Measurements from ENCODE around the gene WWOX.

The WWOX gene

DNA sequence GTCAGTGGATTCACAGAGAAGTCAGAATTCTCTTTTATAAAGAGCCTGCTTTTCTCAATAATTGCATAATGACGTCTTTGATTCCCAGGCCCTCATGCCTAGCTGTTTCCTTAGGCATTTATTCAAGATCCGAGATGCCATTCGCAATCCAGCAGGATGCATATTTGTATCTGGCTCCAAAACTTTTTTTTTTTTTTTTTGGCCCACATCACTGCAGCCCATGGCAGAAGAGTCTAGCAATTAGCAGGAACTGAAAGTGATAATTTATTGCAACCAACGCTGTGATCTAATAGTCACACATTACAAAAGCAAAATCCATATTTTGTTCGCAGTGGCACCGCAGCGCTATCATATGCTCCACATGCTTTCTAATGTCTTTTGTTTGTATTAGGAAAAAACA lies 997.7 kb downstream of the WWOX start:
- Histone ChIP-seq H3K9ac (ENCODE audit: low read depth, low read length) (no peak overlapping the region), H3K4me1 (ENCODE audit: insufficient read depth, low read length) (peaks cover 63% of the 10 kb centered on the region), H3K9me3 (ENCODE audit: insufficient read depth, low read length, severe bottlenecking) (no peaks in the 10 kb centered on the region), H3K27ac (ENCODE audit: low read length) (peak overlapping the region; percentile 48; the same call in 1 of the 2 replicates), H3K27me3 (ENCODE audit: insufficient read depth, low read length, poor library complexity) (no peaks in the 10 kb centered on the region), H2AFZ (ENCODE audit: low read depth, low read length) (no peak overlapping the region), H3K4me2 (ENCODE audit: insufficient read depth, low read length) (no peak overlapping the region), H3K79me2 (ENCODE audit: insufficient read depth, low read length) (no peaks in the 10 kb centered on the region), H3K4me3 (ENCODE audit: low read depth in 1 of 2, low read length in 2 of 2) (no peak overlapping the region), H3K36me3 (ENCODE audit: insufficient read depth, low read length) (no peaks in the 10 kb centered on the region), H4K20me1 (ENCODE audit: insufficient read depth, low read length) (no peaks in the 10 kb centered on the region)
- DNase-seq, result no peak
- no peak for ATAC-seq (ENCODE audit: insufficient read depth, low read depth)
- TF ChIP-seq, protein P1, sequence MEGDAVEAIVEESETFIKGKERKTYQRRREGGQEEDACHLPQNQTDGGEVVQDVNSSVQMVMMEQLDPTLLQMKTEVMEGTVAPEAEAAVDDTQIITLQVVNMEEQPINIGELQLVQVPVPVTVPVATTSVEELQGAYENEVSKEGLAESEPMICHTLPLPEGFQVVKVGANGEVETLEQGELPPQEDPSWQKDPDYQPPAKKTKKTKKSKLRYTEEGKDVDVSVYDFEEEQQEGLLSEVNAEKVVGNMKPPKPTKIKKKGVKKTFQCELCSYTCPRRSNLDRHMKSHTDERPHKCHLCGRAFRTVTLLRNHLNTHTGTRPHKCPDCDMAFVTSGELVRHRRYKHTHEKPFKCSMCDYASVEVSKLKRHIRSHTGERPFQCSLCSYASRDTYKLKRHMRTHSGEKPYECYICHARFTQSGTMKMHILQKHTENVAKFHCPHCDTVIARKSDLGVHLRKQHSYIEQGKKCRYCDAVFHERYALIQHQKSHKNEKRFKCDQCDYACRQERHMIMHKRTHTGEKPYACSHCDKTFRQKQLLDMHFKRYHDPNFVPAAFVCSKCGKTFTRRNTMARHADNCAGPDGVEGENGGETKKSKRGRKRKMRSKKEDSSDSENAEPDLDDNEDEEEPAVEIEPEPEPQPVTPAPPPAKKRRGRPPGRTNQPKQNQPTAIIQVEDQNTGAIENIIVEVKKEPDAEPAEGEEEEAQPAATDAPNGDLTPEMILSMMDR (IDR thresholded peaks at IDR 0.05; ENCODE audit: borderline replicate concordance, extremely low read depth, low read length, poor library complexity, severe bottlenecking), result no peak
- TF ChIP-seq EZH2 (IDR thresholded peaks at IDR 0.05; ENCODE audit: borderline replicate concordance, low read depth, low read length, severe bottlenecking), result no peak

- Histone ChIP-seq H3K4me1 (ENCODE audit: insufficient read depth, low read length) (peaks cover 57% of the 10 kb centered on the region), H3K9me3 (ENCODE audit: insufficient read depth, low read length, severe bottlenecking) (no peaks in the 10 kb centered on the region), H3K4me3 (ENCODE audit: low read depth in 1 of 2, low read length in 2 of 2) (no peak overlapping the region), H3K27me3 (ENCODE audit: insufficient read depth, low read length, poor library complexity) (no peaks in the 10 kb centered on the region), H3K9ac (ENCODE audit: low read depth, low read length) (no peak overlapping the region), H3K36me3 (ENCODE audit: insufficient read depth, low read length) (no peaks in the 10 kb centered on the region), H3K4me2 (ENCODE audit: insufficient read depth, low read length) (no peak overlapping the region), H3K27ac (ENCODE audit: low read length) (peak overlapping the region; percentile 30; the same call in 1 of the 2 replicates), H2AFZ (ENCODE audit: low read depth, low read length) (no peak overlapping the region), H3K79me2 (ENCODE audit: insufficient read depth, low read length) (no peaks in the 10 kb centered on the region), H4K20me1 (ENCODE audit: insufficient read depth, low read length) (no peaks in the 10 kb centered on the region)
- ATAC-seq (ENCODE audit: insufficient read depth, low read depth) (no peak), DNase-seq (no peak)
- no peak for TF ChIP-seq EZH2 (IDR thresholded peaks at IDR 0.05; ENCODE audit: borderline replicate concordance, low read depth, low read length, severe bottlenecking)
- TF ChIP-seq, protein P1 (IDR thresholded peaks at IDR 0.05; ENCODE audit: borderline replicate concordance, extremely low read depth, low read length, poor library complexity, severe bottlenecking), result no peak
Observed at GRCh38 chr16:79097771-79098170, 998.3 kb downstream of the WWOX start.

DNA sequence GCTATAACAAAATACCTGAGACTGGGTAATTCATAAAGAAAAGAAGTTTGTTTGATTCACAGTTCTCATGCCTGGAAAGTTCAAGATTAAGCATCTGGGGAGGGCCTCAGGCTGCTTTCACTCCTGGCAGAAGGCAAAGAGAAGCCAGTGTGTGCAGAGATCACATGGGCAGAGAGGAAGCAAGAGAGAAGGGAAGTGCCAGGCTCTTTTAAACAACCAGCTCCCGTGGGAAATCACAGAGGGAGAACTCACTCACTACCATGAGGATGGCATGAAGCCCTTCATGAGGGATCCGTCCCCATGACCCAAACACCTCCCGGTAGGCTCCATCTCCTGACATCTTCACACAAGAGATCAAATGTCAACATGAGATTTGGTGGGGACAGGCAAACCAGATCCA lies 999.5 kb downstream of the WWOX start:
- H3K4me3 ChIP-seq (ENCODE audit: low read depth in 1 of 2, low read length in 2 of 2), result no peak overlapping the region
- ATAC-seq (ENCODE audit: insufficient read depth, low read depth) (no peak; the same call in 2 of the 3 replicates), DNase-seq (no peak)
- H3K9ac ChIP-seq (ENCODE audit: low read depth, low read length), result no peak overlapping the region
- no peaks in the 10 kb centered on the region for H3K27me3 ChIP-seq (ENCODE audit: insufficient read depth, low read length, poor library complexity)
- H3K4me1 ChIP-seq (ENCODE audit: insufficient read depth, low read length), result peaks cover 45% of the 10 kb centered on the region
- no peaks in the 10 kb centered on the region for H4K20me1 ChIP-seq (ENCODE audit: insufficient read depth, low read length)
- H3K79me2 ChIP-seq (ENCODE audit: insufficient read depth, low read length), result no peaks in the 10 kb centered on the region
- 0 out of 2 replicates have a peak overlapping the region, but pooled peaks have one; percentile 7 for H2AFZ ChIP-seq (ENCODE audit: low read depth, low read length)
- H3K27ac ChIP-seq (ENCODE audit: low read length), result peak overlapping the region; percentile 30
- no peak overlapping the region for H3K4me2 ChIP-seq (ENCODE audit: insufficient read depth, low read length)
- no peaks in the 10 kb centered on the region for H3K9me3 ChIP-seq (ENCODE audit: insufficient read depth, low read length, severe bottlenecking)
- no peaks in the 10 kb centered on the region for H3K36me3 ChIP-seq (ENCODE audit: insufficient read depth, low read length)
- no peak for TF ChIP-seq EZH2 (IDR thresholded peaks at IDR 0.05; ENCODE audit: borderline replicate concordance, low read depth, low read length, severe bottlenecking)
- TF ChIP-seq, protein P1 (IDR thresholded peaks at IDR 0.05; ENCODE audit: borderline replicate concordance, extremely low read depth, low read length, poor library complexity, severe bottlenecking), result no peak

DNA sequence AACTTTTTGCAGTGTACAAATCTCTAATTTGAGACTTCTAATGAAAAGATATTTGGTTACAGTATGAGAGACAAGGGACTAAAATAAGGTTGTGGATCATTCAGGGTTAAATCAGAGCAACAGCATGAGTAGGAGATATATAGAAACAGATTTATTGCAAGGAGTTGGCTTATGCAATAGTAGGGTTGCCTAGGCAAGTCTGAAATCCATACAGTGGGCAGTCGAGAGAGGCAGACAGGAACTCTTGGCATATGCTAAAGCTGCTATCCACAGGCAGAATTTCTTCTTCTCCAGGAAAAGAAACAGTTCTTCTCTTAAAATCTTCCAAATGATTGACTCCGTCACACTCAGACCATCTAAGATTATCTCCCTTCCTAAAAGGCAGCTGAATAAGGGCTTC lies 1000.3 kb downstream of the WWOX start:
- Histone ChIP-seq H3K9ac (ENCODE audit: low read depth, low read length) (no peak overlapping the region), H3K9me3 (ENCODE audit: insufficient read depth, low read length, severe bottlenecking) (no peaks in the 10 kb centered on the region), H3K27me3 (ENCODE audit: insufficient read depth, low read length, poor library complexity) (no peaks in the 10 kb centered on the region), H3K36me3 (ENCODE audit: insufficient read depth, low read length) (no peaks in the 10 kb centered on the region), H4K20me1 (ENCODE audit: insufficient read depth, low read length) (no peaks in the 10 kb centered on the region), H3K27ac (ENCODE audit: low read length) (no peak overlapping the region; the same call in 1 of the 2 replicates), H3K4me3 (ENCODE audit: low read depth in 1 of 2, low read length in 2 of 2) (no peak overlapping the region), H2AFZ (ENCODE audit: low read depth, low read length) (no peak overlapping the region), H3K4me1 (ENCODE audit: insufficient read depth, low read length) (peaks cover 37% of the 10 kb centered on the region), H3K4me2 (ENCODE audit: insufficient read depth, low read length) (no peak overlapping the region), H3K79me2 (ENCODE audit: insufficient read depth, low read length) (no peaks in the 10 kb centered on the region)
- no peak for DNase-seq
- no peak for TF ChIP-seq EZH2 (IDR thresholded peaks at IDR 0.05; ENCODE audit: borderline replicate concordance, low read depth, low read length, severe bottlenecking)
- TF ChIP-seq, protein P1 (IDR thresholded peaks at IDR 0.05; ENCODE audit: borderline replicate concordance, extremely low read depth, low read length, poor library complexity, severe bottlenecking), result no peak
- ATAC-seq (ENCODE audit: insufficient read depth, low read depth), result no peak
